Loucy (cell line): ENCODE results near the gene HTR2C.

ENCODE experiments used
- H2AFZ ChIP-seq: fragments of 200-600 bp; sonication (generic); 2 replicates; pipeline ENCODE4 v1.6.0; 2016; ENCODE audit warnings: antibody characterized with exemption, mild to moderate bottlenecking, low read length, moderate library complexity
- H3F3A ChIP-seq: fragments of 200-600 bp; 2 replicates; pipeline ENCODE4 v1.6.0; 2016; ENCODE audit warnings: antibody characterized with exemption, low read depth, mild to moderate bottlenecking
- H3K27me3 ChIP-seq: fragments of 200-600 bp; sonication (generic); 2 replicates; pipeline ENCODE4 v1.6.1; 2014; ENCODE audit warnings: low read length, mild to moderate bottlenecking; ENCODE audit not compliant: insufficient read depth, poor library complexity, severe bottlenecking
- H3K36me3 ChIP-seq: fragments of 200-600 bp; sonication (generic); 2 replicates; pipeline ENCODE4 v1.6.1; 2016; ENCODE audit warnings: low read length; ENCODE audit not compliant: insufficient read depth
- H3K4me1 ChIP-seq: fragments of 200-600 bp; sonication (generic); 2 replicates; pipeline ENCODE4 v1.5.1; 2014; ENCODE audit warnings: low read length, mild to moderate bottlenecking; ENCODE audit not compliant: insufficient read depth, poor library complexity, severe bottlenecking
- H3K4me2 ChIP-seq: fragments of 200-600 bp; sonication (generic); 2 replicates; pipeline ENCODE4 v1.6.0; 2014; ENCODE audit warnings: antibody characterized with exemption, low read length, low read depth, mild to moderate bottlenecking; ENCODE audit not compliant: poor library complexity, severe bottlenecking
- H3K4me3 ChIP-seq: fragments of 200-600 bp; sonication (generic); 2 replicates; pipeline ENCODE4 v1.5.1; 2014; ENCODE audit warnings: low read length, mild to moderate bottlenecking, mixed read lengths; ENCODE audit not compliant: poor library complexity, severe bottlenecking
- H3K79me2 ChIP-seq: fragments of 200-600 bp; sonication (generic); 2 replicates; pipeline ENCODE4 v1.6.1; 2014; ENCODE audit warnings: low read length; ENCODE audit not compliant: insufficient read depth
- H3K9ac ChIP-seq: fragments of 200-600 bp; sonication (generic); 2 replicates; pipeline ENCODE4 v1.6.0; 2014; ENCODE audit warnings: mild to moderate bottlenecking, low read depth, low read length, moderate library complexity; ENCODE audit not compliant: poor library complexity, severe bottlenecking
- H3K9me2 ChIP-seq: fragments of 200-600 bp; sonication (generic); replicated peaks from 2 replicates; pipeline ENCODE4 v1.6.1; 2016; ENCODE audit warnings: low read depth, low read length, mixed read lengths
- H3K9me3 ChIP-seq: fragments of 200-600 bp; sonication (generic); 2 replicates; pipeline ENCODE4 v1.6.1; 2014; ENCODE audit warnings: mild to moderate bottlenecking, antibody characterized with exemption, low read length, low read depth; ENCODE audit not compliant: insufficient read depth
- H4K20me1 ChIP-seq: fragments of 200-600 bp; sonication (generic); 2 replicates; pipeline ENCODE4 v1.6.0; 2014; ENCODE audit warnings: antibody characterized with exemption, low read length, mild to moderate bottlenecking; ENCODE audit not compliant: insufficient read depth, poor library complexity, severe bottlenecking
- CTCF ChIP-seq: fragments of 200-600 bp; sonication (generic); conservative IDR thresholded peaks from 2 replicates; pipeline ENCODE4 v1.5.1; 2014; ENCODE audit warnings: mild to moderate bottlenecking, antibody characterized with exemption, low read length
- EZH2phosphoT487 ChIP-seq: fragments of 200-600 bp; IDR thresholded peaks from 2 replicates; pipeline ENCODE4 v1.6.1; 2018; ENCODE audit warnings: antibody characterized with exemption, mild to moderate bottlenecking, moderate library complexity, borderline replicate concordance

Gene HTR2C

GRCh38 chrX:114626323-114626722 is 42.4 kb downstream of the HTR2C start:
- Histone ChIP-seq H3K4me3 (no peak overlapping the region), H3K27me3 (no peaks in the 10 kb centered on the region), H3K9me3 (no peaks in the 10 kb centered on the region), H3K4me1 (no peaks in the 10 kb centered on the region), H3K9ac (no peak overlapping the region), H3K36me3 (no peaks in the 10 kb centered on the region), H2AFZ (no peak overlapping the region), H3K9me2 (no peaks in the 10 kb centered on the region), H3F3A (no peaks in the 10 kb centered on the region), H3K4me2 (no peak overlapping the region), H3K79me2 (no peaks in the 10 kb centered on the region), H4K20me1 (no peaks in the 10 kb centered on the region)
- TF ChIP-seq EZH2phosphoT487 (no peak), CTCF (peak; percentile 50)

GRCh38 chrX:114635986-114636385 is 52.1 kb downstream of the HTR2C start:
- no peaks in the 10 kb centered on the region for H3K27me3 ChIP-seq
- H3K9me2 ChIP-seq = no peaks in the 10 kb centered on the region
- H2AFZ ChIP-seq = no peak overlapping the region
- H3K9me3 ChIP-seq = no peaks in the 10 kb centered on the region
- H3K4me2 ChIP-seq = no peak overlapping the region
- H3K79me2 ChIP-seq = no peaks in the 10 kb centered on the region
- TF ChIP-seq CTCF (no peak), EZH2phosphoT487 (no peak)
- H4K20me1 ChIP-seq = no peaks in the 10 kb centered on the region
- no peaks in the 10 kb centered on the region for H3K4me1 ChIP-seq
- H3K4me3 ChIP-seq = no peak overlapping the region
- H3K9ac ChIP-seq = no peak overlapping the region
- no peaks in the 10 kb centered on the region for H3F3A ChIP-seq
- no peaks in the 10 kb centered on the region for H3K36me3 ChIP-seq

- Histone ChIP-seq H3K4me1 (no peaks in the 10 kb centered on the region), H3K9me2 (no peaks in the 10 kb centered on the region), H3K27me3 (no peaks in the 10 kb centered on the region), H3K4me2 (no peak overlapping the region), H2AFZ (no peak overlapping the region), H3K4me3 (no peak overlapping the region), H3K9me3 (no peaks in the 10 kb centered on the region), H3F3A (no peaks in the 10 kb centered on the region), H3K36me3 (no peaks in the 10 kb centered on the region), H3K79me2 (no peaks in the 10 kb centered on the region), H4K20me1 (no peaks in the 10 kb centered on the region), H3K9ac (no peak overlapping the region)
- TF ChIP-seq CTCF (no peak), EZH2phosphoT487 (no peak)
These were observed 66.5 kb downstream of the HTR2C start for GRCh38 chrX:114650351-114650750.
